HUES6 (cell line): ENCODE measurements around the gene CLIC1.

Experiments
- H3K27ac ChIP-seq: 2 replicates; pipeline ENCODE4 v1.7.0; 2013; ENCODE audit warnings: low read depth, mild to moderate bottlenecking, low read length, inconsistent platforms
- H3K27me3 ChIP-seq: 2 replicates; pipeline ENCODE4 v1.6.1; 2013; ENCODE audit warnings: low read length; ENCODE audit not compliant: control insufficient read depth, insufficient read depth
- H3K36me3 ChIP-seq: 2 replicates; pipeline ENCODE4 v1.6.1; 2013; ENCODE audit warnings: low read length; ENCODE audit not compliant: control insufficient read depth, insufficient read depth
- H3K4me1 ChIP-seq: 2 replicates; pipeline ENCODE4 v1.6.1; 2013; ENCODE audit warnings: low read length; ENCODE audit not compliant: control insufficient read depth, insufficient read depth
- H3K4me3 ChIP-seq: 2 replicates; pipeline ENCODE4 v1.5.1; 2013; ENCODE audit warnings: low read depth, low read length
- H3K9ac ChIP-seq: one replicate; pipeline ENCODE4 v1.6.1; 2013; ENCODE audit warnings: mild to moderate bottlenecking, low read length
- H3K9me3 ChIP-seq: 2 replicates; pipeline ENCODE4 v1.6.1; 2013; ENCODE audit warnings: low read depth, low read length; ENCODE audit not compliant: control insufficient read depth, insufficient read depth

The CLIC1 gene

GRCh38 chr6:31736021-31736767 is at the start of gene CLIC1:
CLIC1 (minus strand) TSS chr6:31736530; CDS start chr6:31736300, 230 bp downstream.
- Histone ChIP-seq H3K4me3 (peak within 1 kb of the TSS; percentile 82), H3K27ac (peak within 1 kb of the TSS; percentile 60), H3K36me3 (peaks cover 30% of the 10 kb centered on the region), H3K27me3 (no peaks in the 10 kb centered on the region), H3K9ac (peak within 1 kb of the TSS; percentile 78), H3K9me3 (no peaks in the 10 kb centered on the region), H3K4me1 (peaks cover 40% of the 10 kb centered on the region)

- no peak overlapping the region for H3K27ac ChIP-seq
- no peaks in the 10 kb centered on the region for H3K9me3 ChIP-seq
- H3K4me3 ChIP-seq: no peak overlapping the region
- no peak overlapping the region for H3K9ac ChIP-seq
- peaks cover 68% of the 10 kb centered on the region for H3K36me3 ChIP-seq
- H3K27me3 ChIP-seq: no peaks in the 10 kb centered on the region
- H3K4me1 ChIP-seq: no peaks in the 10 kb centered on the region
Observed at GRCh38 chr6:31785475-31785874, 49.1 kb upstream of the CLIC1 start.

- no peaks in the 10 kb centered on the region for H3K4me1 ChIP-seq
- H3K9ac ChIP-seq: no peak overlapping the region
- no peak overlapping the region for H3K27ac ChIP-seq
Observed at GRCh38 chr6:31784098-31784925, 48.0 kb upstream of the CLIC1 start.

GRCh38 chr6:31782126-31782855 is 46.0 kb upstream of the CLIC1 start:
- H3K9ac ChIP-seq: no peak overlapping the region
- peaks cover 2% of the 10 kb centered on the region; the same call in 1 of the 2 replicates for H3K4me1 ChIP-seq
- H3K27me3 ChIP-seq: no peaks in the 10 kb centered on the region
- no peak overlapping the region for H3K27ac ChIP-seq
- peaks cover 89% of the 10 kb centered on the region for H3K36me3 ChIP-seq
- no peak overlapping the region for H3K4me3 ChIP-seq
- no peaks in the 10 kb centered on the region for H3K9me3 ChIP-seq

More at GRCh38 chr6:31784098-31784925, 48.0 kb upstream of the CLIC1 start:
- H3K36me3 ChIP-seq: peaks cover 74% of the 10 kb centered on the region
- no peaks in the 10 kb centered on the region for H3K9me3 ChIP-seq
- no peak overlapping the region for H3K4me3 ChIP-seq
- H3K27me3 ChIP-seq: no peaks in the 10 kb centered on the region

GRCh38 chr6:31781244-31782125 is 45.2 kb upstream of the CLIC1 start:
- H3K9me3 ChIP-seq: no peaks in the 10 kb centered on the region
- no peaks in the 10 kb centered on the region for H3K27me3 ChIP-seq
- H3K4me1 ChIP-seq: peaks cover 6% of the 10 kb centered on the region; the same call in 1 of the 2 replicates
- no peak overlapping the region for H3K4me3 ChIP-seq
- peaks cover 88% of the 10 kb centered on the region for H3K36me3 ChIP-seq
- H3K27ac ChIP-seq: no peak overlapping the region
- no peak overlapping the region for H3K9ac ChIP-seq

- peaks cover 83% of the 10 kb centered on the region for H3K36me3 ChIP-seq
- no peaks in the 10 kb centered on the region for H3K9me3 ChIP-seq
- H3K27ac ChIP-seq: no peak overlapping the region
- H3K9ac ChIP-seq: no peak overlapping the region
- peaks cover 6% of the 10 kb centered on the region; the same call in 1 of the 2 replicates for H3K4me1 ChIP-seq
- no peak overlapping the region for H3K4me3 ChIP-seq
- no peaks in the 10 kb centered on the region for H3K27me3 ChIP-seq
Observed at GRCh38 chr6:31780507-31781243, 44.3 kb upstream of the CLIC1 start.

GRCh38 chr6:31779908-31780307 is 43.6 kb upstream of the CLIC1 start:
- H3K36me3 ChIP-seq: peaks cover 75% of the 10 kb centered on the region
- H3K27me3 ChIP-seq: no peaks in the 10 kb centered on the region
- H3K4me1 ChIP-seq: peaks cover 6% of the 10 kb centered on the region; the same call in 1 of the 2 replicates
- no peaks in the 10 kb centered on the region for H3K9me3 ChIP-seq
- no peak overlapping the region for H3K9ac ChIP-seq
- no peak overlapping the region for H3K27ac ChIP-seq
- no peak overlapping the region for H3K4me3 ChIP-seq

GRCh38 chr6:31778999-31779885 is 42.9 kb upstream of the CLIC1 start:
- no peak overlapping the region for H3K27ac ChIP-seq
- no peak overlapping the region for H3K9ac ChIP-seq
- H3K36me3 ChIP-seq: peaks cover 68% of the 10 kb centered on the region
- H3K4me1 ChIP-seq: peaks cover 6% of the 10 kb centered on the region; the same call in 1 of the 2 replicates
- no peak overlapping the region for H3K4me3 ChIP-seq
- H3K9me3 ChIP-seq: no peaks in the 10 kb centered on the region
- no peaks in the 10 kb centered on the region for H3K27me3 ChIP-seq

GRCh38 chr6:31778193-31778592 is 41.9 kb upstream of the CLIC1 start:
- H3K27me3 ChIP-seq: no peaks in the 10 kb centered on the region
- H3K9ac ChIP-seq: no peak overlapping the region
- H3K27ac ChIP-seq: no peak overlapping the region
- H3K9me3 ChIP-seq: no peaks in the 10 kb centered on the region
- peaks cover 60% of the 10 kb centered on the region for H3K36me3 ChIP-seq
- peaks cover 6% of the 10 kb centered on the region; the same call in 1 of the 2 replicates for H3K4me1 ChIP-seq
- H3K4me3 ChIP-seq: no peak overlapping the region
